RKO (cell line): ENCODE measurements around the gene RLN3.
"Not testable (repeated sequence)": the region's sequence is repeated elsewhere in the genome, so short reads cannot be mapped to it uniquely, and the experiment has no call there.

Experiments
- DNase-seq: peaks from one replicate; pipeline ENCODE4 v3.0.0-alpha.2; 2016; ENCODE audit warnings: low spot score

RLN3 gene

DNA sequence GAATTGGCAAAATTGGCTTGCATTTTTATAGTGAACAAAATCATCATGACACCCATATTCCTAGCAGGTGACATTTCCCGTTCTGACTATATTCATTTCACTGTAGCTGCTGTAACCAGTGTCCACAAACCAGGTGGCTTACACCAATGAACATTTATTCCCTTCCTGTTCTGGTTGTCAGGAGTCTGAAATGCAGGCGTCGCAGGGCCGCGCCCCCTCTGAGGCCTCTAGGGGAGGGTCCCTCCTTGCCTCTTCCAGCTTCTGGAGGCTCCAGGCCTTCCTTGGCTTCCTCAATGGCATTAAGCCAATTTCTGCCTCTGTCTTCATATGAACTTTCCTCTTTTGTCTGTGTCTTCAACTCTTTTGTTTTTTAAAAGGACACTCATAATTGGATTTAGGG lies 6.5 kb upstream of the RLN3 start:
- DNase-seq = no peak

DNA sequence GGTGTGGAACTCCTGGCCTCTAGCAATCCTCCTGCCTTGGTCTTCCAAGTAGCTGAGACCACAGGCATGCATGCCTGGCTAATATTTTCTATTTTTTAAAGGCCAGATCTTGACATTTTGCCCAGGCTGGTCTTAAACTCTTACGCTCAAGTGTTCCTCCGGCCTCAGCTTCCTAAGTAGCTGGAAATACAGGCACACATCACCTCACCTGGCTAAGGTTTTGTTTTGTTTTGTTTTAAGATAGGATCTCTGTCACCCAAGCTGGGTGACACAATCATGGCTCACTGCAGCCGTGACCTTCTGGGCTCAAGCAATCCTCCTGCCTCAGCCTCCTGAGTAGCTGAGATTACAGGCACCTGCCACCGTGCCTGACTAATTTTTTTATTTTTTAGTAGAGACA lies 5.5 kb upstream of the RLN3 start:
- DNase-seq = no peak

DNA sequence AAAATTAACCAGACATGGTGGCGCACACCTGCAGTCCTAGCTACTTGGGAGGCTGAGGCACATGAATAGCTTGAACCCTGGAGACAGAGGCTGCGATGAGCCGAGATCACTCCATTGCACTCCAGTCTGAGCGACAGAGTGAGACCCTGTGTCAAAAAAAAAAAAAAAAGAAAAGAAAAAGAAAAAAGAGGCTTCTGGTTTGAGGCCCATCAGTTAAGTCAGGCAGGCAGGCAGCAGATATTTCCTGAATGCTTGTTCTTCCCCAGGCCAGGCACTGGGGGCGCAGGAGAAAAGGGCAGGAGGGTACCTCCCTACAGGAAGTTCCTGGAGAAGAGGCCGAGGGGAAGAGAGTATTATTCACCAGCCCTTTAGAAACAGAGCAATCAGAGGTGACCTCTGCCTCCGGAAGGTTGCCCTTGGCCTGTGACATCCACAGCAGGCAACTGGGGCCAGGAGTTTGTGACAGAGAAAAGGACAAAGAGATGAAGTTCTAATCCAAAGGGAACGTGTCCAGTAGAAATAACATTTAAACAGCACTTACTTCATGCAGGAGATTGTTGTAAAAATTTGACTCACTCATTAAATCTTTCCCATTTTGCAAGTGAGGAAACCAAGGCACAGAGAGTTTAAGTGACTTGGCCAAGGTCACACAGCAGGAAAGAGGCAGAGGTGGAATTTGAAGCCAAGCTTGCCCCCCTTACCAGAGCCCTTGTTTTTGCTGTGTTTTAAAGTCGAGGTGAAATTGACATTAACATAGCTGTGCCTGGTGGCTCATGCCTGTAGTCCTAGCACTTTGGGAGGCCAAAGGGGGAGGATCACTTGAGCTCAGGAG lies 4.3 kb upstream of the RLN3 start:
- DNase-seq = peak; percentile 89

DNA sequence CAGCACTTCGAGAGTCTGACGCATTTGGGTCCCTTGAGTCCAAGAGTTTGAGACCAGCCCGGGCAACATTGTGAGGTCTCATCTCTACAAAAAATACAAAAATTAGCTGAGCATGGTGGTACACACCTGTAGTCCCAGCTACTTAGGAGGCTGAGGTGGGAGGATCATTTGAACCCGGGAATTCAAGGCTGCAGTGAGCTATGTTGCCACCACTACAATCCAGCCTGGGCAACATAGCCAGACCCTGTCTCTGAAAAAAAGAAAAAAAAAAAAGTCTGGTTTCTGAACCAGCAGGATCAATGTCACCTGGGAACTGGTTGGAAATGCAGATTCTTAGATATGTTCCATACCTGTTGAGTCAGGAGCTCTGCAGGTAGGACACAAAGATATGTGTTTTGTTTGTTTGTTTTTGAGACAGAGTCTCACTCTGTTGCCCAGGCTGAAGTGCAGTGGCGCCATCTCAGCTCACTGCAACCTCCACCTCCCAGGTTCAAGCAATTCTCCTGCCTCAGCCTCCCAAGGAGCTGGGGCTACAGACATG lies 1.2 kb upstream of the RLN3 start:
- DNase-seq = not testable (repeated sequence)

DNA sequence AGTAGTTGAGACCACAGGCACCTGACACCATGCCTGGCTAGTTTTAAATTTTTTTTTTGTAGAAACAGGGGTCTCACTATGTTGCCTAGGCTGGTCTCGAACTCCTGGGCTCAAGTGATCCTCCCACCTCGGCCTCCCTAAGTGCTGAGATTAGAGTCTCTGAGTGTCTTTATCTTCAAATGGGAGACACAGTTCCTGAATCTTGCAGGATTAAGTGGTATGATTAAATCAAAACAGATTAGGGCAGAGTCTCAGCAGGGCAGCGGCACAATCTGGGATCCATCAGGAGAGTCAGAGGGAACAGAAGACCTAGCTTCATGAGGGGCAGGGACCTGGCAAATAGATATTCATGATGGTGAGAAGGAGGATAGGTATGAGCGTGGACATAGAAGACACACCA lies 953 bp downstream of the RLN3 start:
- DNase-seq = no peak

DNA sequence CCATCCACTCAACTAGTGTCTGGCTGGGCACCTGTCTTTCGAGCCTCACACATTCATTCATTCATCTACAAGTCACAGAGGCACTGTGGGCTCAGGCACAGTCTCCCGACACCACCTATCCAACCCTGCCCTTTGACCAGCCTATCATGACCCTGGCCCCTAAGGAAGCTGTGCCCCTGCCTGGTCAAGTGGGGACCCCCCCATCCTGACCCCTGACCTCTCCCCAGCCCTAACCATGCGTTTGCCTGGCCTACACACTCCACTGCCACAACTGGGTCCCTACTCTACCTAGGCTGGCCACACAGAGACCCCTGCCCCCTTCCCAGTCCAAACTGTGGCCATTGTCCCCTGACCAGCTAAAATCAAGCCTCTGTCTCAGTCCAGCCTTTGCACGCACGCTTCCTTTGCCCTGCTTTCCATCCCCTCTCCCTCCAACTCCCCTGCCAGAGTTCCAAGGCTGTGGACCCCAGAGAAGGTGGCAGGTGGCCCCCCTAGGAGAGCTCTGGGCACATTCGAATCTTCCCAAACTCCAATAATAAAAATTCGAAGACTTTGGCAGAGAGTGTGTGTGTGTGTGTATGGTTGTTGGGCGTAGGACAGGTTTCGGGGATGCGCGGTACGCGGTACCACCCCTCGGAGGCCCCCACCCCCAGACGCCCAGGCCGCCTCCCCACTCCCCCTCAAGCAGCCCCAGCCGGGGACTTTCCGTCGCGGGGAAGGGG lies 3.2 kb downstream of the RLN3 start:
- DNase-seq = no peak

DNA sequence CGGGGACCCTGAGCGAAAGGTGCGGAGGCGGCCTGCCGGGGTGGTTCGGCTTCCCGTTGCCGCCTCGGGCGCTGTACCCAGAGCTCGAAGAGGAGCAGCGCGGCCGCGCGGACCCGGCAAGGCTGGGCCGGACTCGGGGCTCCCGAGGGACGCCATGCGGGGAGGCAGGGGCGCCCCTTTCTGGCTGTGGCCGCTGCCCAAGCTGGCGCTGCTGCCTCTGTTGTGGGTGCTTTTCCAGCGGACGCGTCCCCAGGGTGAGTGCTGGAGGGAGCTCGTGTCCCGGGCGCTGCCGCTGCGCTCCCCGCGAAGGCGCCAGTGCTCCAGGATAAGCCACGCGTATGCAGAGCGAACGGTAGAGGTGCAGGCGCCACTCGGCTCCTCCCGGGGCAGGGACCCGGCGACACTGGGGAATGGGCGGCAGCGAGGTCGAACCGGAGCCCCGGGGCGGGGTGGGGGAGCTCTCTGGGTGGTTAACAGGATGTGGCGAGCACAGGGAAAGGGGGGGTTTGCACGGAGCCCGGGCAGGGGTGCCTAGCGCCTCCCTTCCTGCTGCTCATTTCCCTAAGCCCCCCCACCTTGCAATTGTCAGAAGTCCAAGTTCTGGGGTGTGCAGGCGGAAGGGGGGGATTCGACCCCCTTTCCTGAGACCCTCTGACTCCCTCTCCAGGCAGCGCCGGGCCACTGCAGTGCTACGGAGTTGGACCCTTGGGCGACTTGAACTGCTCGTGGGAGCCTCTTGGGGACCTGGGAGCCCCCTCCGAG lies 4.0 kb downstream of the RLN3 start, which contains the start of gene IL27RA:
IL27RA (plus strand) TSS at position 44 of the 762 bp plus-strand sequence; CDS start at position 155, 111 bp downstream.
- peak; percentile 85 for DNase-seq

DNA sequence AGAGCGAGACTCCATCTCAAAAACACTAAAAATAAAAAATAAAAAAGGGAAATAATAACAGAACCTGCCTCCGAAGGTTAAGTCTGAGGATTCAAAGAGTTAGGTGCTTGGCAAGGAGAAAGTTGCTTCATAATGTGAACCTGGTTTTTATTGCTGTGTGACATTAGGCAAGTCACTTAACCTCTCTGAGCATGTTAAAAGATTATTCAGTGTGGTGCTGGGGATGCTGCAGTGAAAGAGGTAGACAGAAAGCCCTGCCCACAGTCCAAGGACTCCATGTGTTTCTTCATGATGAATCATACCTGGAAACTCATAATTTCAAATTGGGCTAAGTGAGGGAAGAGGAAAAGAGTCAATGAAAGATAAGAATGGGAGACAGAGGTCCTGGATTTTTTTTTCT lies 6.0 kb downstream of the RLN3 start:
- peak; percentile 37 for DNase-seq

DNA sequence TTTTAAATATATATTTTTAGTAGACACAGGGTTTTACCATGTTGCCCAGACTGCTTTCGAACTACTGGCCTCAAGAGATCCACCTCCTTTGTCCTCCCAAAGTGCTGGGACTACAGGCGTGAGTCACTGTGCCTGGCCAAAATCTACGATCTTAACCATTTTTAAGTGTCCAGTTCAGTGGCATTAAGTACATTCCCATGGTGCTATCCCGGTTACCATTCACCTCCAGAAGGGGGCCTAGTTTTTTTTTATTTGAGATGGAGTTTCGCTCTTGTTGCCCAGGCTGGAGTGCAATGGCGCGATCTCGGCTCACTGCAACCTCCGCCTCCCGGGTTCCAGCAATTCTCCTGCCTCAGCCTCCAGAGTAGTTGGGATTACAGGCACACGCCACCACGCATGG lies 7.2 kb downstream of the RLN3 start:
- peak; percentile 53 for DNase-seq

DNA sequence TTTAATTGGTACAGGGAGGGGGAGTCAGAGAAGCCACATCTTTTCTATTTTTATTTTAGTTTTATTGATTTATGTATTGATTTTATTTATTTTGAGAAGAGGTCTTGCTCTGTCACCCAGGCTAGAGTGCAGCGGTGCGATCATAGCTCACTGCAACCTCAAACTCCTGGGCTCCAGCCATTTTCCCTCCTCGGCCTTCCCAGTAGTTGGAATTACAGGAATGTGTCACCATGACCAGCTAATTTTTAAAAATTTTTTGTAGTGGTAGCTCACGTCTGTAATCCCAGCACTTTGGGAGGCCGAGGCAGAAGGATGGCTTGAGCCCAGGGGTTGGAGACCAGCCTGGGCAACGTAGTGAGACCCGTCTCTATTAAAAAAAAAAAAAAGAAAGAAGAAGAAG lies 7.8 kb downstream of the RLN3 start:
- DNase-seq = no peak

DNA sequence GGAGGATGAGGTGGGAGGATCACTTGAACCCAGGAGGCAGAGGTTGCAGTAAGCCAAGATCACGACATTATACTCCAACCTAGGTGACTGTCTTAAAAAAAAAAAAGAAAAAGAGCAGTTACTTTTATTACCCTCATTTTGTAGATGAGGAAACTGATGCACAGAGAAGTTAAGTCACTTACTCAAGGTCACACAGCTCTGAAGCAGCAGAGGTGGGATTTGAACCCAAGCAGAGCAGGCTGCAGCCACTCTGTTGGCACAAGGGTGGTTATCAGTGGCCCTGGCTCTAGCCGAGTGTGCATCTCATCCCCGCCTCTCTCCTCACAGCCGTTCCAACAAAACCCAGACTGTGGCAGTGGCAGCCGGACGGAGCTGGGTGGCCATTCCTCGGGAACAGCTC lies 11.2 kb downstream of the RLN3 start:
- DNase-seq = no peak

DNA sequence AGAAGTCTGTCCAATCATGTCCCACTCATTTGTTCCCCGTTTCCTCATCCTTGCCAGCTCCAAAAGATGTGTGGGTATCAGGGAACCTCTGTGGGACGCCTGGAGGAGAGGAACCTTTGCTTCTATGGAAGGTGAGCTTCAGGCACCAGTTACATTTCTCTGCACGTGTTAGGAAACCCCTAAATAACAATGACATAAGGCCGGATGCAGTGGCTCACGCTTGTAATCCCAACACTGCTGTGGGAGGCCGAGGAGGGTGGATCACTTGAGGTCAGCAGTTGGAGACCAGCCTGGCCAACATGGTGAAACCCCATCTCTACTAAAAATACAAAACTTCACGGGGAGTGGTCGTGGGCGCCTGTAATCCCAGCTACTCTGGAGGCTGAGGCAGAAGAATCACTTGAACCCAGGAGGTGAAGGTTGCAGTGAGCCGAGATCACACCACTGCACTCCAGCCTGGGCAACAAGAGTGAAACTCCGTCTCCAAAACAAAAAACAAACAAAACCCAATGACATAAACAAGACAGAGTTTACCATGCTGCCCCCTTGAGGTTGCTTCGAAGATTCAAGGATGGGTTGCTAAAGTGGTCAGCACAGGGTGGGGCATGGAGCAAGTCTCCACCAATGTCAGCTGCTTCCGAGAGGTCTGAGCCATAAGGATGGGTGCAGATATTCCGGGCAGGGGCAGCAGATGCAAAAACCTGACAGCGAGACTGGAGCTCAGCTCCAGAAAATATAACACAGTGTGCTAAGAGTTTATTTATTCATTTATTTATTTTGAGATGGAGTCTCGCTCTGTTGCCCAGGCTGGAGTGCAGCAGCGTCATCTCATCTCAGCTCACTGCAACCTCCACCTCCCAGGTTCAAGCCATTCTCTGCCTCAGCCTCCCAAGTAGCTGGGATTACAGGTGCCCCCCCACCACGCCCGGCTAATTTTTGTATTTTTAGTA lies 15.0 kb downstream of the RLN3 start:
- DNase-seq = peak; percentile 67

DNA sequence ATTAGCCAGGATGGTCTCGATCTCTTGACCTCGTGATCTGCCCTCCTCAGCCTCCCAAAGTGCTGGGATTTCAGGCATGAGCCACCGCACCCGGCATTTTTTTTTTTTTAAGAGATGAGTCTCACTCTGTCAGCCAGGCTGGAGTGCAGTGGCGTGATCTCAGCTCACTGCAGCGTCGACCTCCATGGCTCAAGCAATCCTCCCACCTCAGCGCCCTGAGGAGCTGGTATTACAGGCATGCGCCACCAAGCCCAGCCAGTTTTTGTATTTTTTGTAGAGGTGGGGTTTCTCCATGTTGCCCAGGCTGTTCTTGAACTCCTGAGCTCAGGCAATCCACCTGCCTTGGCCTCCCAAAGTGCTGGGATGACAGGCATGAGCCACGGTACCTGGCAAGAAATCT lies 19.9 kb downstream of the RLN3 start:
- DNase-seq = not testable (repeated sequence)

DNA sequence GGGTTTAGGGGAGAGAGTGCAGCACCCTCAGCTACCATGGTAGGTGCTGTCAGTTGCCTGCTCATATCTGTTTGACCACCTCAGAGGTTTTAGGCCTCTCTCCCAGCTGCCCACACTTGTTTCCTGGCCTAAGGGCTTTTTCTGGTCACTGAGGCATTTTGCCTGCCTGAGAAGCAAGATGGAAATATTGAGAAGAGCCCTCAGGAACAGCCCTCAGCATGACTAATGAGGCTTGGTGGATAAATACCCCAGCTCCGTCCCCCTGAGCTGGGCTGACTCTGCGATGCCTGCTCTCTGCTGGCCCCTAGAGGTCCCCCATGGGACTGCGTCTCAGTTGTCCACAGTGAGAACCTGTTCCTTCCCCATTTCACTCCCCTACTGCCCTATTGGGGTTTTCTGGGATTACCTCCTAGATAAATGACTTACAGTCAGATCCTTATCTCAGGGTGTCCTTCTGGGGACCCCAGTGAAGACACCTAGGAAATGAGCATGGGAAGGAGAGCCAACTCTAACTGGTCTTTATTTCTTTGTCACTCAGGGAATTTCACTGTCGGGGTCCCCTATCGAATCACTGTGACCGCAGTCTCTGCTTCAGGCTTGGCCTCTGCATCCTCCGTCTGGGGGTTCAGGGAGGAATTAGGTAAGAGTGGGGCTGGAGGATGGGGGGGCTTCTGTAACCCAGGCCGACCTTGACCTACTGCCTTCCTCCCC lies 20.6 kb downstream of the RLN3 start:
- DNase-seq = peak; percentile 70

DNA sequence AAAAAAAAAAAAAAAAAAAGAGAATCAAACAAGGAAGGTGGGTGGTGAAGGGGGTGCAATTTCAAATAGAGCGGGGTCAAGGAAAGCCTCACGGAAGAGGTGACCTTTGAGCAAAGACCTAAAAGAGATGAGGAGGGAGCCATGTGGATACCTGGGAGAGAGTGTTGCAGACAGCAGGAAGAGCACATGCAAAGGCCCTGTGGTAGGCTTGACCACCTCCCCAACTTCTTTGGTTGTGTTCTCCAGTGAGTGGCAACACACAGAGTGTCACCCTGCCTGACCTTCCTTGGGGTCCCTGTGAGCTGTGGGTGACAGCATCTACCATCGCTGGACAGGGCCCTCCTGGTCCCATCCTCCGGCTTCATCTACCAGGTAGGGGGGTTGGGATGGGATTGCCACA lies 22.6 kb downstream of the RLN3 start:
- no peak for DNase-seq

DNA sequence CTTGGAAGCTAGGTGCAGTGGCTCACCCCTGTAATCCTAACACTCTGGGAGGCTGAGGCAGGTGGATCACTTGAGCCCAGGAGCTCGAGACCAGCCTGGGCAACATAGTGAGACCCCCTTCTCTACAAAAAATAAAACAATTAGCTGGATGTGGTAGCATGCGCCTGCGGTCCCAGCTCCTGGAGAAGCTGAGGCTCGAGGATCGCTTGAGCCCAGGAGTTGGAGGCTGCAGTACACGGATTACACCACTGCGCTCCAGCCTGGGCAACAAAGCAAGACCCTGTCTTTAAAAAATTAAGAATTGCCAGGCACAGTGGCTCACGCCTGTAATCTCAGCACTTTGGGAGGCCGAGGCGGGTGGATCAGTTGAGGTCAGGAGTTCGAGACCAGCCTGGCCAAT lies 23.0 kb downstream of the RLN3 start:
- DNase-seq = not testable (repeated sequence)

DNA sequence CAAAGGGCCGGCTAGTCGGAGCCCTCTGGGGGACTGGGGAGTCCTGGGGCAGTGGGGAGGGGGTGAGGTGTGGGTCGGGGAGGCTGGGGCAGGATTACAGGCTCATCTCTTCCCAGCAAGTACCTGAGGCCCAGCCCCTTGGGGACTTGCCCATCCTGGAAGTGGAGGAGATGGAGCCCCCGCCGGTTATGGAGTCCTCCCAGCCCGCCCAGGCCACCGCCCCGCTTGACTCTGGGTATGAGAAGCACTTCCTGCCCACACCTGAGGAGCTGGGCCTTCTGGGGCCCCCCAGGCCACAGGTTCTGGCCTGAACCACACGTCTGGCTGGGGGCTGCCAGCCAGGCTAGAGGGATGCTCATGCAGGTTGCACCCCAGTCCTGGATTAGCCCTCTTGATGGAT lies 24.0 kb downstream of the RLN3 start:
- no peak for DNase-seq

DNA sequence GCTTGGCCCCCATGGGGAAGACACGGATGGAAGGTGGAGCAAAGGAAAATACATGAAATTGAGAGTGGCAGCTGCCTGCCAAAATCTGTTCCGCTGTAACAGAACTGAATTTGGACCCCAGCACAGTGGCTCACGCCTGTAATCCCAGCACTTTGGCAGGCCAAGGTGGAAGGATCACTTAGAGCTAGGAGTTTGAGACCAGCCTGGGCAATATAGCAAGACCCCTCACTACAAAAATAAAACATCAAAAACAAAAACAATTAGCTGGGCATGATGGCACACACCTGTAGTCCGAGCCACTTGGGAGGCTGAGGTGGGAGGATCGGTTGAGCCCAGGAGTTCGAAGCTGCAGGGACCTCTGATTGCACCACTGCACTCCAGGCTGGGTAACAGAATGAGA lies 24.5 kb downstream of the RLN3 start:
- DNase-seq = no peak

DNA sequence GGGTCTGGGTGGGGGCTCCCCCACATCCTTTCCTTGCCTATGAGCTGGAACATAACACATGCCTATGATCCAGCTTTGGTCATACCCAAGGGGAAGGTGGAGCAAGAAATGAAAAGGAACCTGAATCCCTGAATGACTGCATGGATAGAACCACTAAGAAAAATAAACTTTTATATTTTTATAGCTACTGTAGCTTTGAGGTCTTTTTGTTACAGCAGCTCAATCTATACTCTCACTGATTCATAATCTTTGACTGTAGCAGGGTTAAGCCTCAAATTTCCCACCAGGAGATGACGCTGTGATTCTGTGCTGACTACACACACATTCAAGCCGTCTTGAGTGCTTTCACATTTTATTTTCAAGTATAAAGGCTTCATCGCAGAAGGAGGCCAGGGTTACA lies 25.1 kb downstream of the RLN3 start:
- no peak for DNase-seq

DNA sequence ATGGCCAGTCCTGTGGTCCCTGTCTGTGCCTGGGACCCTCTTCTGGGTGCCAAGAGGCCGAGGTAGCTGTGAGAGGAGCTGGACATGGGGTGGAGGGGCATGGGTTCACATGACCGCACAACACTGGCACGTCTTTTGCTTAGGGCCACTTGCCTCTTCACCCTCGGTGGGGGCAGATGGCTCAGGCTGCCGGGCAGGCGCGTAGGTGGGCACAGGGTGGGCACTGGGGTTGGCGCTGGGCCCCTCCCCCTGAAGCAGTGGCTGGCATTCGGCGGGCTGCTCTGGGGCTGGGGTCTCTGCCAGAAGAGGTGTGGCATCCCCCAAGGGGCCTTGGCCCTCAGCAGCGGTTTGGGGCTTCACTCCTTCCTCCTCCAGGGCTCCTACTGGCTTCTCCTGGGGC lies 25.6 kb downstream of the RLN3 start:
- DNase-seq = no peak

DNA sequence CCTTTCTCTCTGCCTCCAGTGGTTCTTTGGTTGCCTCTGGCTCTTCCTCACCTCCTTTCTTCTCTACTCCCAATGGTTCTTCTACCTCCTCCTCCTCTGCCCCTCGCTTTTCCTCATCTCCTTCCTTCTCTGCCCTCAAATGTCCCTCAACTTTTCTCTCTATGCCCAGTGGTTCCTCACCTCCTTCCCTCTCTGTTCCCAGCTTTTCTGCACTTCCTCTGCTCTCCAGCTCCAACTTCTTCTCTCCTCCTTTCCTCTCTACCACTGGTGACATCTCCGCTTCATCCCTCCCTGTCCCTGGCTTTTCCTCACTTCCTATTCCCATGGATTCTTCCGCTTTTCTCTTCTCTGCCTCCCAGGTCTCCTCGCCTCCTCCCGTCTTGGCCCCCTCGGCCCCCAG lies 26.2 kb downstream of the RLN3 start:
- DNase-seq = no peak
